Neuronal stem cell (in vitro differentiated cells): ENCODE measurements around the gene BPIFB2.

Source experiments
- DNase-seq: peaks from one replicate; pipeline ENCODE4 v3.0.0-alpha.2; 2013; ENCODE audit warnings: low spot score
- H2AFZ ChIP-seq: one replicate; pipeline ENCODE4 v1.6.1; 2013; ENCODE audit warnings: mild to moderate bottlenecking, low read length, inconsistent platforms
- H2AK5ac ChIP-seq: 2 replicates; pipeline ENCODE4 v1.6.1; 2013; ENCODE audit warnings: low read depth, mild to moderate bottlenecking, inconsistent platforms, low read length, moderate library complexity, mixed read lengths
- H2BK120ac ChIP-seq: 2 replicates; pipeline ENCODE4 v1.6.1; 2013; ENCODE audit warnings: low read depth, mild to moderate bottlenecking, inconsistent platforms, low read length, moderate library complexity, mixed read lengths
- H2BK12ac ChIP-seq: one replicate; pipeline ENCODE4 v1.6.1; 2013; ENCODE audit warnings: low read length, inconsistent platforms
- H2BK15ac ChIP-seq: 2 replicates; pipeline ENCODE4 v1.6.1; 2013; ENCODE audit warnings: mild to moderate bottlenecking, low read length, inconsistent platforms, mixed read lengths
- H2BK5ac ChIP-seq: one replicate; pipeline ENCODE4 v1.6.1; 2013; ENCODE audit warnings: inconsistent platforms, mild to moderate bottlenecking, low read length, moderate library complexity
- H3K14ac ChIP-seq: one replicate; pipeline ENCODE4 v1.6.1; 2013; ENCODE audit warnings: low read length, inconsistent platforms
- H3K18ac ChIP-seq: 2 replicates; pipeline ENCODE4 v1.6.1; 2013; ENCODE audit warnings: low read length, inconsistent platforms
- H3K23ac ChIP-seq: 2 replicates; pipeline ENCODE4 v1.6.1; 2013; ENCODE audit warnings: low read depth, mild to moderate bottlenecking, mixed read lengths, low read length, inconsistent platforms; ENCODE audit not compliant: poor library complexity
- H3K27ac ChIP-seq: replicated peaks from 3 replicates; pipeline ENCODE4 v1.5.1; 2013; ENCODE audit warnings: low read length, inconsistent platforms
- H3K27me3 ChIP-seq, 3 experiments: 2 replicates each; pipeline ENCODE4 v1.6.1; 2013; ENCODE audit warnings: low read length in 3 of 3, mild to moderate bottlenecking in 2 of 3, inconsistent platforms in 1 of 3, low read depth in 1 of 3, mixed read lengths in 1 of 3, moderate library complexity in 1 of 3; ENCODE audit not compliant: control insufficient read depth in 3 of 3, insufficient read depth in 3 of 3
- H3K36me3 ChIP-seq, 2 donors: replicated peaks in 1 of 2; 2 replicates each; pipeline ENCODE4 v1.6.1; 2013; ENCODE audit warnings: low read length in 2 of 2; ENCODE audit not compliant: control insufficient read depth in 2 of 2, insufficient read depth in 2 of 2
- H3K4ac ChIP-seq: 2 replicates; pipeline ENCODE4 v1.6.1; 2013; ENCODE audit warnings: inconsistent platforms, mild to moderate bottlenecking, low read length, moderate library complexity
- H3K4me1 ChIP-seq, 2 donors: 1 replicate in 1 of 2; 2 replicates in 1 of 2; pipeline ENCODE4 v1.6.1; 2013; ENCODE audit warnings: low read length in 2 of 2, low read depth in 1 of 2; ENCODE audit not compliant: control insufficient read depth in 2 of 2, insufficient read depth in 1 of 2
- H3K4me2 ChIP-seq: one replicate; pipeline ENCODE4 v1.6.1; 2013; ENCODE audit warnings: mild to moderate bottlenecking, low read length, inconsistent platforms; ENCODE audit not compliant: insufficient read depth, poor library complexity, severe bottlenecking
- H3K4me3 ChIP-seq, 2 donors: 2 replicates each; pipeline ENCODE4 v1.5.1; 2013; ENCODE audit warnings: low read length in 2 of 2, mild to moderate bottlenecking in 2 of 2, inconsistent platforms in 1 of 2, moderate library complexity in 1 of 2
- H3K79me1 ChIP-seq: one replicate; pipeline ENCODE4 v1.6.1; 2013; ENCODE audit warnings: low read depth, mild to moderate bottlenecking, inconsistent platforms, low read length, moderate library complexity
- H3K9ac ChIP-seq: one replicate; pipeline ENCODE4 v1.6.1; 2013; ENCODE audit warnings: mild to moderate bottlenecking, low read depth, low read length, inconsistent platforms; ENCODE audit not compliant: poor library complexity
- H3K9me3 ChIP-seq, 2 donors: replicated peaks in 1 of 2; 2 replicates each; pipeline versions ENCODE3 to v1.6.1; 2013; ENCODE audit warnings: low read length in 2 of 2, mild to moderate bottlenecking in 2 of 2, inconsistent platforms in 1 of 2, low read depth in 1 of 2, mixed read lengths in 1 of 2, moderate library complexity in 1 of 2; ENCODE audit not compliant: control insufficient read depth in 2 of 2, insufficient read depth in 1 of 2
- H4K8ac ChIP-seq: one replicate; pipeline ENCODE4 v1.6.1; 2013; ENCODE audit warnings: low read depth, mild to moderate bottlenecking, inconsistent platforms, low read length, moderate library complexity
- H4K91ac ChIP-seq: one replicate; pipeline ENCODE4 v1.6.1; 2013; ENCODE audit warnings: low read length, low read depth, mild to moderate bottlenecking, inconsistent platforms; ENCODE audit not compliant: poor library complexity
- WGBS, 2 donors: extraction: QIAGEN DNeasy Blood & Tissue Kit; methylation state at CpG; one replicate each; pipeline ENCODE4 v1.1.7; 2013; ENCODE audit warnings: missing lambda C conversion rate in 2 of 2, mixed read lengths in 1 of 2; ENCODE audit not compliant: insufficient read length in 2 of 2, insufficient replicate concordance in 1 of 2; ENCODE audit errors: extremely low coverage in 2 of 2; 5-methylcytosine and 5-hydroxymethylcytosine counted together

Gene BPIFB2

GRCh38 chr20:32964575-32964974 is 42.9 kb upstream of the BPIFB2 start:
- Histone ChIP-seq H3K23ac (no peak overlapping the region), H3K4me2 (no peak overlapping the region), H3K27me3 (peaks cover 0 to 6% (median 0%) of the 10 kb centered on the region in 3 experiments), H3K27ac (no peak overlapping the region), H3K9ac (no peak overlapping the region), H3K4me3 (no peak overlapping the region), H2BK120ac (no peak overlapping the region), H3K36me3 (no peaks in the 10 kb centered on the region), H4K91ac (no peak overlapping the region), H3K9me3 (no peaks in the 10 kb centered on the region), H3K18ac (no peak overlapping the region), H3K79me1 (no peaks in the 10 kb centered on the region), H3K4me1 (no peaks in the 10 kb centered on the region), H3K4ac (no peak overlapping the region), H2AFZ (no peak overlapping the region), H2BK12ac (no peak overlapping the region), H3K14ac (no peak overlapping the region), H2BK15ac (no peak overlapping the region), H2AK5ac (no peak overlapping the region), H4K8ac (no peak overlapping the region), H2BK5ac (no peak overlapping the region)
- no CpG with 5 or more reads among the region's 6 CpGs for WGBS, 2 donors
- no peak for DNase-seq

DNA sequence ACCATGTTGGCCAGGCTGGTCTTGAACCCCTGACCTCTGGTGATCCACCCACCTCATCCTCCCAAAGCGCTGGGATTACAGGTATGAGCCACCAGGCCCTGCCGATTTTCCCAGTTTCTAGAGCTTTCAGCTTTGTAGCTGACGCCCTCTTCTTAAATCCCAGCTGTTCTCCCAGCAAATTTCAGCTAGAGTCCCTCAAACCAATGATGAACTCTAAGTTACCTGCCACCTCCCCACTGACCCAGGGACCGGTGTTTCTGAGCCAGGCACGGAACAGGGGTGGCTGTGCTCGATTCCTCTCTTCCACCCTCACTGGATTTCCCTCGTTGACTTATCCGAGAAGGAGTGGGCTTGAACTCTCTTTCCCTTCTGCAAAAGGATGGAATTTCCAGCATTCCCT is 42.4 kb upstream of the BPIFB2 start:
- H4K91ac ChIP-seq = no peak overlapping the region
- no peak overlapping the region for H3K4me2 ChIP-seq
- no peak overlapping the region for H3K4ac ChIP-seq
- H3K14ac ChIP-seq = no peak overlapping the region
- no peak for DNase-seq
- no peak overlapping the region for H2BK120ac ChIP-seq
- no peaks in the 10 kb centered on the region for H3K79me1 ChIP-seq
- H3K27me3 ChIP-seq = peaks cover 0 to 6% (median 0%) of the 10 kb centered on the region in 3 experiments
- WGBS, 2 donors = no CpG with 5 or more reads among the region's 8 CpGs
- H2BK12ac ChIP-seq = no peak overlapping the region
- no peak overlapping the region for H3K27ac ChIP-seq
- H3K9me3 ChIP-seq = no peaks in the 10 kb centered on the region
- no peak overlapping the region for H3K4me3 ChIP-seq
- no peak overlapping the region for H3K9ac ChIP-seq
- no peaks in the 10 kb centered on the region for H3K4me1 ChIP-seq
- H4K8ac ChIP-seq = no peak overlapping the region
- no peak overlapping the region for H2BK15ac ChIP-seq
- no peak overlapping the region for H2AK5ac ChIP-seq
- no peak overlapping the region for H3K18ac ChIP-seq
- H3K36me3 ChIP-seq = no peaks in the 10 kb centered on the region
- no peak overlapping the region for H2AFZ ChIP-seq
- H2BK5ac ChIP-seq = no peak overlapping the region
- H3K23ac ChIP-seq = no peak overlapping the region

- DNase-seq = no peak
- Histone ChIP-seq H2BK5ac (no peak overlapping the region), H2BK120ac (no peak overlapping the region), H3K4me3 (no peak overlapping the region), H3K79me1 (no peaks in the 10 kb centered on the region), H3K27ac (no peak overlapping the region), H3K4me1 (no peaks in the 10 kb centered on the region), H3K14ac (no peak overlapping the region), H2AK5ac (peak overlapping the region; percentile 27), H2AFZ (no peak overlapping the region), H3K27me3 (peaks cover 0 to 6% (median 0%) of the 10 kb centered on the region in 3 experiments), H4K91ac (no peak overlapping the region), H4K8ac (no peak overlapping the region), H3K9ac (no peak overlapping the region), H3K18ac (peak overlapping the region; percentile 25), H3K23ac (no peak overlapping the region), H3K9me3 (no peaks in the 10 kb centered on the region), H2BK12ac (no peak overlapping the region), H3K4ac (no peak overlapping the region), H2BK15ac (no peak overlapping the region), H3K4me2 (no peak overlapping the region), H3K36me3 (no peaks in the 10 kb centered on the region)
- no CpG with 5 or more reads among the region's 12 CpGs for WGBS, 2 donors
Measured at GRCh38 chr20:32965581-32966373, 41.7 kb upstream of the BPIFB2 start.

DNA sequence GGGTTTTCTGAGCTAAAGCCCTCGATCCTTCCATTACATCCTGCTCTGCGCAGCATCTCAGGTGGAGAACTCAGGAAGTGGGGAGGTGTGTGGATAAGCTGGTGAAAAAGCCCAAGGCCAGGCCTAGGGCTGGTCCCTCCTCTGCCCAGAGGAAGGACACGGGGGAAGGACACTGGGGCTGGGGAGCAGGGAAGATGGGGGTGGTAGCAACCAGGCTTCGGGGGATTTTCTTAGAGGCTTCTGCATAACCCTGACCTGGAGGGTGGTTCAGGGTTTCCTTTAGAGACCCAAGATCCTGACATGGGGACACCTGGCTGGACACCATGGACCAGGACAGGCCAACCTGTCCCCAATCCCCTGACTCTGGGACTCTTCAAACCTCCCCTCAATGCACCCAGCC is 41.1 kb upstream of the BPIFB2 start:
- no peak overlapping the region for H4K8ac ChIP-seq
- H3K36me3 ChIP-seq = no peaks in the 10 kb centered on the region
- no peak overlapping the region for H3K4me2 ChIP-seq
- H3K27ac ChIP-seq = no peak overlapping the region
- H2BK5ac ChIP-seq = no peak overlapping the region
- H3K79me1 ChIP-seq = no peaks in the 10 kb centered on the region
- no CpG with 5 or more reads among the region's 4 CpGs for WGBS, 2 donors
- H2AK5ac ChIP-seq = peak overlapping the region; percentile 27
- no peak overlapping the region for H3K14ac ChIP-seq
- no peak overlapping the region for H2BK12ac ChIP-seq
- H2AFZ ChIP-seq = no peak overlapping the region
- no peak for DNase-seq
- H4K91ac ChIP-seq = no peak overlapping the region
- H3K23ac ChIP-seq = no peak overlapping the region
- H2BK120ac ChIP-seq = no peak overlapping the region
- H3K9ac ChIP-seq = no peak overlapping the region
- H3K4me1 ChIP-seq = peaks cover under 1% of the 10 kb centered on the region in 2 donors
- H3K27me3 ChIP-seq = peaks cover 0 to 6% (median 0%) of the 10 kb centered on the region in 3 experiments
- H3K4ac ChIP-seq = no peak overlapping the region
- no peak overlapping the region for H3K4me3 ChIP-seq
- H3K18ac ChIP-seq = no peak overlapping the region
- no peak overlapping the region for H2BK15ac ChIP-seq
- no peaks in the 10 kb centered on the region for H3K9me3 ChIP-seq
